AG09309 (cell line): ENCODE results near the gene CNTN4.

Experiments
- DNase-seq: peaks from one replicate; pipeline ENCODE4 v3.0.0-alpha.2; 2010; ENCODE audit warnings: low read depth
- H3K4me3 ChIP-seq: 2 replicates; pipeline ENCODE4 v1.5.1; 2011; ENCODE audit warnings: mild to moderate bottlenecking, low read depth, low read length, moderate library complexity; ENCODE audit not compliant: control insufficient read depth
- TF ChIP-seq, protein P1 (sequence below): IDR thresholded peaks from 2 replicates; pipeline ENCODE4 v1.5.1; 2011; ENCODE audit warnings: mild to moderate bottlenecking, low read depth, low read length, inconsistent platforms; ENCODE audit not compliant: insufficient read depth, control insufficient read depth; ENCODE audit errors: missing control alignments

Gene CNTN4

GRCh38 chr3:3015185-3016089 lies 916.8 kb downstream of the CNTN4 start:
- TF ChIP-seq, protein P1, sequence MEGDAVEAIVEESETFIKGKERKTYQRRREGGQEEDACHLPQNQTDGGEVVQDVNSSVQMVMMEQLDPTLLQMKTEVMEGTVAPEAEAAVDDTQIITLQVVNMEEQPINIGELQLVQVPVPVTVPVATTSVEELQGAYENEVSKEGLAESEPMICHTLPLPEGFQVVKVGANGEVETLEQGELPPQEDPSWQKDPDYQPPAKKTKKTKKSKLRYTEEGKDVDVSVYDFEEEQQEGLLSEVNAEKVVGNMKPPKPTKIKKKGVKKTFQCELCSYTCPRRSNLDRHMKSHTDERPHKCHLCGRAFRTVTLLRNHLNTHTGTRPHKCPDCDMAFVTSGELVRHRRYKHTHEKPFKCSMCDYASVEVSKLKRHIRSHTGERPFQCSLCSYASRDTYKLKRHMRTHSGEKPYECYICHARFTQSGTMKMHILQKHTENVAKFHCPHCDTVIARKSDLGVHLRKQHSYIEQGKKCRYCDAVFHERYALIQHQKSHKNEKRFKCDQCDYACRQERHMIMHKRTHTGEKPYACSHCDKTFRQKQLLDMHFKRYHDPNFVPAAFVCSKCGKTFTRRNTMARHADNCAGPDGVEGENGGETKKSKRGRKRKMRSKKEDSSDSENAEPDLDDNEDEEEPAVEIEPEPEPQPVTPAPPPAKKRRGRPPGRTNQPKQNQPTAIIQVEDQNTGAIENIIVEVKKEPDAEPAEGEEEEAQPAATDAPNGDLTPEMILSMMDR: no peak
- H3K4me3 ChIP-seq: no peak overlapping the region
- DNase-seq: no peak

DNA sequence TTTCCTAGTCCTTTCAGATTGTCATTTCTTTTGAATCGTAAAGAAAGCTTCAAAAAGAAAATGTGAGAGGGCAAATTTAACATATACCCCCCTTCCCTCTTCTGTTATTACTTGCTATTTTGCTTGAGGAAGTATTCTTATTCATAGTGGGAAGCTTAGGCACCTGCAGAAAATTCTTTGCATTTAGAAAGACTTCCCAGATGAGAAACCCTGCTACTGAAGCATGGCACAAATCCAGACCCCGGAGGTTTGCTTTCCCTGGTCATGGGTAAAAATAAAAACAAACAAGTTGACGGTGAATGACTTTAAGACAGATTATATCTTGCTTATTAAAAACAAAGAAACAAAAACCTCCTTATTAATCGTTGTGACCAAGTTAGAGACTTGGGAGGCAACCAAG lies 917.6 kb downstream of the CNTN4 start:
- no peak for DNase-seq
- H3K4me3 ChIP-seq: no peak overlapping the region
- TF ChIP-seq, protein P1: no peak

- no peak overlapping the region for H3K4me3 ChIP-seq
- TF ChIP-seq, protein P1: no peak
Observed at GRCh38 chr3:3020209-3020608, 921.5 kb downstream of the CNTN4 start.

GRCh38 chr3:3023111-3023745 lies 924.6 kb downstream of the CNTN4 start:
- TF ChIP-seq, protein P1: no peak
- DNase-seq: no peak
- H3K4me3 ChIP-seq: no peak overlapping the region

More at GRCh38 chr3:3020209-3020608, 921.5 kb downstream of the CNTN4 start:
- no peak for DNase-seq

GRCh38 chr3:3027976-3028567 lies 929.4 kb downstream of the CNTN4 start:
- no peak for DNase-seq
- H3K4me3 ChIP-seq: no peak overlapping the region
- TF ChIP-seq, protein P1: no peak

GRCh38 chr3:3031326-3031725 lies 932.7 kb downstream of the CNTN4 start:
- TF ChIP-seq, protein P1: no peak
- DNase-seq: no peak

More at GRCh38 chr3:3031326-3031725, 932.7 kb downstream of the CNTN4 start:
- H3K4me3 ChIP-seq: no peak overlapping the region
